ENCODE results near the gene TRIP4. TPM values are rescaled to one million over a fixed set of nuclear protein-coding genes. Genes with fewer than 3 reads are reported as not detected.

The TRIP4 gene
- 10 to 100 TPM in 3 of 4 donors, 1 to 10 TPM in 1; 9.9 to 13.2 (median 11.8) TPM for total RNA-seq

GRCh38 chr15:64387562-64388168, at the start of gene TRIP4:
TSS of gene TRIP4 (plus strand) at chr15:64387836. CDS start at chr15:64387864, 28 bp downstream.
- peak within 1 kb of the TSS; percentile 55 to 82 (median 79) for H3K27ac ChIP-seq (replicated peaks in 1 of 4)
- H3K9me3 ChIP-seq, result no peaks in the 10 kb centered on the region
- TF ChIP-seq POLR2AphosphoS5 (IDR thresholded peaks at IDR 0.05) (peak; percentile 86 to 90), CTCF (IDR thresholded peaks at IDR 0.05) (peak in 2 of 3 experiments; percentile 6 to 20), EP300 (IDR thresholded peaks at IDR 0.05) (no peak)
- intact Hi-C loops (cut with DNase I), result loop anchor here (10.0 kb wide), 2 partner anchors 173 to 223 kb away; partner anchors contain the start of gene PPIB
- peaks cover 0 to 9% (median 3%) of the 10 kb centered on the region in 4 donors for H3K36me3 ChIP-seq
- DNase-seq (ENCODE audit: extremely low spot score), result peak; percentile 99
- peaks cover 12 to 14% (median 13%) of the 10 kb centered on the region in 4 donors for H3K4me1 ChIP-seq
- peak within 1 kb of the TSS; percentile 60 to 93 (median 76) for H3K4me3 ChIP-seq
- no peaks in the 10 kb centered on the region for H3K27me3 ChIP-seq
- under 1% methylated on average over 35 of the region's 35 CpGs for WGBS

GRCh38 chr15:64340355-64340754, 47.3 kb upstream of the TRIP4 start:
- intact Hi-C loops (cut with DNase I), result no loop called here
- Histone ChIP-seq H3K36me3 (peaks cover 0 to 13% (median 8%) of the 10 kb centered on the region in 4 donors), H3K4me3 (no peak overlapping the region), H3K9me3 (no peaks in the 10 kb centered on the region), H3K4me1 (peaks cover 3 to 20% (median 17%) of the 10 kb centered on the region in 4 donors), H3K27ac (replicated peaks in 1 of 4) (no peak overlapping the region), H3K27me3 (no peaks in the 10 kb centered on the region)
- TF ChIP-seq POLR2AphosphoS5 (IDR thresholded peaks at IDR 0.05), result no peak
- no peak for TF ChIP-seq POLR2A (IDR thresholded peaks at IDR 0.05; ENCODE audit: low read depth)
- no peak for TF ChIP-seq EP300 (IDR thresholded peaks at IDR 0.05)
- TF ChIP-seq CTCF (IDR thresholded peaks at IDR 0.05), result no peak
- 100% methylated on average over 1 of the region's 1 CpG for WGBS
- DNase-seq (ENCODE audit: extremely low spot score), result no peak

GRCh38 chr15:64341961-64342360, 45.7 kb upstream of the TRIP4 start:
- WGBS, result 82% methylated on average over 4 of the region's 4 CpGs
- no peaks in the 10 kb centered on the region for H3K27me3 ChIP-seq
- peaks cover 0 to 13% (median 8%) of the 10 kb centered on the region in 4 donors for H3K36me3 ChIP-seq
- intact Hi-C loops (cut with DNase I), result no loop called here
- H3K4me3 ChIP-seq, result no peak overlapping the region
- H3K27ac ChIP-seq (replicated peaks in 1 of 4), result no peak overlapping the region
- TF ChIP-seq POLR2A (IDR thresholded peaks at IDR 0.05; ENCODE audit: low read depth) (no peak), POLR2AphosphoS5 (IDR thresholded peaks at IDR 0.05) (no peak), EP300 (IDR thresholded peaks at IDR 0.05) (no peak)
- H3K9me3 ChIP-seq, result no peaks in the 10 kb centered on the region
- peaks cover 4 to 21% (median 17%) of the 10 kb centered on the region in 4 donors for H3K4me1 ChIP-seq
- DNase-seq (ENCODE audit: extremely low spot score), result no peak

- Histone ChIP-seq H3K36me3 (peaks cover 0 to 19% (median 11%) of the 10 kb centered on the region in 4 donors), H3K27me3 (no peaks in the 10 kb centered on the region), H3K4me3 (no peak overlapping the region), H3K27ac (replicated peaks in 1 of 4) (no peak overlapping the region), H3K9me3 (no peaks in the 10 kb centered on the region), H3K4me1 (peaks cover 4 to 21% (median 17%) of the 10 kb centered on the region in 4 donors)
- intact Hi-C loops (cut with DNase I), result no loop called here
- TF ChIP-seq POLR2A (IDR thresholded peaks at IDR 0.05; ENCODE audit: low read depth) (no peak), EP300 (IDR thresholded peaks at IDR 0.05) (no peak), CTCF (IDR thresholded peaks at IDR 0.05) (no peak), POLR2AphosphoS5 (IDR thresholded peaks at IDR 0.05) (no peak)
- no peak for DNase-seq (ENCODE audit: extremely low spot score)
Measured at GRCh38 chr15:64343222-64343621, 44.4 kb upstream of the TRIP4 start.

GRCh38 chr15:64343841-64344240, 43.8 kb upstream of the TRIP4 start:
- Histone ChIP-seq H3K27me3 (no peaks in the 10 kb centered on the region), H3K4me1 (peaks cover 4 to 21% (median 17%) of the 10 kb centered on the region in 4 donors), H3K36me3 (peaks cover 0 to 20% (median 11%) of the 10 kb centered on the region in 4 donors), H3K4me3 (no peak overlapping the region), H3K27ac (replicated peaks in 1 of 4) (no peak overlapping the region), H3K9me3 (no peaks in the 10 kb centered on the region)
- no peak for DNase-seq (ENCODE audit: extremely low spot score)
- intact Hi-C loops (cut with DNase I), result no loop called here
- TF ChIP-seq EP300 (IDR thresholded peaks at IDR 0.05) (no peak), POLR2AphosphoS5 (IDR thresholded peaks at IDR 0.05) (no peak), CTCF (IDR thresholded peaks at IDR 0.05) (no peak), POLR2A (IDR thresholded peaks at IDR 0.05; ENCODE audit: low read depth) (no peak)
- 77% methylated on average over 2 of the region's 2 CpGs for WGBS

Data from esophagus muscularis mucosa (tissue), 4 donors.